Keratinocyte (primary cell): ENCODE measurements around the gene SFT2D1.

Experiments
- CTCF ChIP-seq, 3 experiments: IDR thresholded peaks in 1 of 3; conservative IDR thresholded peaks in 1 of 3; optimal IDR thresholded peaks in 1 of 3; 2 replicates in 2 of 3; 3 replicates in 1 of 3; pipeline versions ENCODE3 to v1.5.1; 2011; ENCODE audit warnings: low read length in 3 of 3, mild to moderate bottlenecking in 3 of 3, moderate library complexity in 2 of 3, control low read depth in 1 of 3, inconsistent platforms in 1 of 3; ENCODE audit not compliant: insufficient read depth in 2 of 3; ENCODE audit errors: extremely low read depth in 1 of 3
- EZH2 ChIP-seq: IDR thresholded peaks from one replicate; pipeline ENCODE4 v1.6.1; 2012; ENCODE audit warnings: inconsistent platforms, mild to moderate bottlenecking, low read length, moderate library complexity

GRCh38 chr6:166301611-166302529 is 40.5 kb downstream of the SFT2D1 start:
- TF ChIP-seq CTCF (optimal IDR thresholded peaks at IDR 0.05 in 1 of 3, IDR thresholded peaks at IDR 0.05 in 1 of 3, conservative IDR thresholded peaks at IDR 0.05 in 1 of 3; ENCODE audit: extremely low read depth in 1 of 3, insufficient read depth in 2 of 3, low read length in 3 of 3) (no peak), EZH2 (no peak)
